GM19043 (cell line): ENCODE measurements around the gene NRSN2.
"Not testable (repeated sequence)": the region's sequence is repeated elsewhere in the genome, so short reads cannot be mapped to it uniquely, and the experiment has no call there.

ENCODE experiments used
- ATAC-seq: cut with Tn5 transposase; IDR thresholded peaks from one replicate; pipeline ENCODE4 v1.9.1; 2021; ENCODE audit warnings: low read depth; ENCODE audit not compliant: unreplicated experiment

The NRSN2 gene

GRCh38 chr20:391041-391711 lies 44.3 kb downstream of the NRSN2 start:
- ATAC-seq = no peak

GRCh38 chr20:393296-393695 lies 46.4 kb downstream of the NRSN2 start:
- ATAC-seq = not testable (repeated sequence)

- no peak for ATAC-seq
Observed at GRCh38 chr20:396252-396618, 49.3 kb downstream of the NRSN2 start.

GRCh38 chr20:396619-397431 lies 49.9 kb downstream of the NRSN2 start:
- ATAC-seq = no peak

- ATAC-seq = no peak
Observed at GRCh38 chr20:397432-398237, 50.7 kb downstream of the NRSN2 start.

GRCh38 chr20:399182-399707 lies 52.3 kb downstream of the NRSN2 start:
- ATAC-seq = no peak

- no peak for ATAC-seq
Observed at GRCh38 chr20:400128-400453, 53.2 kb downstream of the NRSN2 start.

GRCh38 chr20:400454-401275 lies 53.8 kb downstream of the NRSN2 start:
- no peak for ATAC-seq

- ATAC-seq = no peak
Observed at GRCh38 chr20:401682-402495, 55.0 kb downstream of the NRSN2 start.

GRCh38 chr20:402496-402885 lies 55.6 kb downstream of the NRSN2 start:
- ATAC-seq = no peak

GRCh38 chr20:402898-403581 lies 56.1 kb downstream of the NRSN2 start:
- ATAC-seq = no peak

- no peak for ATAC-seq
Observed at GRCh38 chr20:403582-403957, 56.7 kb downstream of the NRSN2 start.

GRCh38 chr20:404088-404487 lies 57.2 kb downstream of the NRSN2 start:
- no peak for ATAC-seq
